Gastrocnemius medialis (tissue), 4 donors: ENCODE results near the gene IFT52. TPM values are rescaled to one million over a fixed set of nuclear protein-coding genes. Genes with fewer than 3 reads are reported as not detected.

Experiments
- ATAC-seq, 2 donors: fragments of 150-250 bp; one replicate each; pipeline ENCODE4 v1.9.1; 2016
- DNase-seq, 2 donors: peaks; one replicate each; pipeline ENCODE4 v3.0.0-alpha.2; 2019
- H3K27ac ChIP-seq, 4 donors: fragments of 200-600 bp; sonication (generic); 1 replicate in 1 of 4; 2 replicates in 3 of 4; pipeline ENCODE4 v1.5.1; 2016 to 2018; ENCODE audit warnings: mild to moderate bottlenecking in 2 of 4, moderate library complexity in 1 of 4
- H3K27me3 ChIP-seq, 3 donors: fragments of 200-600 bp; sonication (generic) in 2 of 3; 1 replicate in 1 of 3; 2 replicates in 2 of 3; pipeline versions ENCODE4 v1.5.1 to v1.6.0; 2016 to 2019; ENCODE audit warnings: mild to moderate bottlenecking in 1 of 3, moderate library complexity in 1 of 3
- H3K36me3 ChIP-seq, 2 donors: fragments of 200-600 bp; sonication (generic) in 1 of 2; one replicate each; pipeline ENCODE4 v1.5.1; 2017 to 2018
- H3K4me1 ChIP-seq, 2 donors: fragments of 200-600 bp; sonication (generic) in 1 of 2; one replicate each; pipeline ENCODE4 v1.5.1; 2016 to 2017; ENCODE audit warnings: mild to moderate bottlenecking in 2 of 2
- H3K4me3 ChIP-seq, 4 donors: fragments of 200-600 bp; sonication (generic) in 3 of 4; 1 replicate in 1 of 4; 2 replicates in 3 of 4; pipeline ENCODE4 v1.5.1; 2016 to 2019; ENCODE audit warnings: mild to moderate bottlenecking in 2 of 4
- H3K9me3 ChIP-seq, 3 donors: fragments of 200-600 bp; sonication (generic) in 2 of 3; 1 replicate in 1 of 3; 2 replicates in 2 of 3; pipeline ENCODE4 v1.5.1; 2016 to 2019
- POLR2A ChIP-seq, 2 donors: fragments of 450-650 bp; IDR thresholded peaks; one replicate each; pipeline ENCODE4 v1.6.1; 2017; ENCODE audit warnings: antibody characterized with exemption in 2 of 2, mild to moderate bottlenecking in 2 of 2, moderate library complexity in 2 of 2
- in situ Hi-C, 4 donors: fragments of 200-750 bp; cut with MboI; loops; one replicate each; pipeline versions ENCODE4 v1.15.0 to v1.8.0; 2017; ENCODE audit warnings: low sequenced_read_pairs in 4 of 4
- intact Hi-C: fragments of 100-400 bp; cut with DNase I; formaldehyde crosslinking; loops from one replicate; pipeline ENCODE4 v1.15.1; 2023; ENCODE audit warnings: low total_unique reads
- total RNA-seq, 4 donors: library from RNA; depleted of rRNA; stranded (reverse); fragments of >200 nt; gene quantifications; one replicate each; pipeline versions ENCODE4 v1.1.0 to v1.2.3, GENCODE V29; 2016
- TF ChIP-seq, protein P1 (sequence below), 5 experiments: fragments of 450-650 bp in 3 of 5; fragments of 200-600 bp in 2 of 5; sonication (generic) in 2 of 5; IDR thresholded peaks in 4 of 5; conservative IDR thresholded peaks in 1 of 5; 1 replicate in 4 of 5; 2 replicates in 1 of 5; pipeline ENCODE4 v1.5.1; 2016 to 2019; ENCODE audit warnings: antibody characterized with exemption in 5 of 5, mild to moderate bottlenecking in 3 of 5, moderate library complexity in 3 of 5

Gene IFT52
- total RNA-seq, 4 donors from 2014 or later: 1.7 to 3.4 (median 2.9) TPM

DNA sequence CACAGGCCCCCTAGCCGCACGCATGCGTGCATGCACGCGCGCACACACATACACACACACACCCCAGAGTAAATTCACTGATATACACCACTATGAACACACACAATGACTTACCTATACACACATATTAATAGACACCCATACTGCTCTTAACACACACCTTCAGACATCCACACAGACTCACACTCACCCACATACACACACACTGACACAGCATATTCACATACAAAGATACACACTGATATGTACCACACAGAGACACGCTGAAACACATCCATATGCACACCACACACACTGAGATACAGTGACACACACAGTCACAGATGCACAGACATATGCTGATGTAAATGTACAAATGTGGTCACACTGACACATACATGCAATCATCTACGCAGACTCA, 26.3 kb upstream of the IFT52 start:
- TF ChIP-seq, protein P1, sequence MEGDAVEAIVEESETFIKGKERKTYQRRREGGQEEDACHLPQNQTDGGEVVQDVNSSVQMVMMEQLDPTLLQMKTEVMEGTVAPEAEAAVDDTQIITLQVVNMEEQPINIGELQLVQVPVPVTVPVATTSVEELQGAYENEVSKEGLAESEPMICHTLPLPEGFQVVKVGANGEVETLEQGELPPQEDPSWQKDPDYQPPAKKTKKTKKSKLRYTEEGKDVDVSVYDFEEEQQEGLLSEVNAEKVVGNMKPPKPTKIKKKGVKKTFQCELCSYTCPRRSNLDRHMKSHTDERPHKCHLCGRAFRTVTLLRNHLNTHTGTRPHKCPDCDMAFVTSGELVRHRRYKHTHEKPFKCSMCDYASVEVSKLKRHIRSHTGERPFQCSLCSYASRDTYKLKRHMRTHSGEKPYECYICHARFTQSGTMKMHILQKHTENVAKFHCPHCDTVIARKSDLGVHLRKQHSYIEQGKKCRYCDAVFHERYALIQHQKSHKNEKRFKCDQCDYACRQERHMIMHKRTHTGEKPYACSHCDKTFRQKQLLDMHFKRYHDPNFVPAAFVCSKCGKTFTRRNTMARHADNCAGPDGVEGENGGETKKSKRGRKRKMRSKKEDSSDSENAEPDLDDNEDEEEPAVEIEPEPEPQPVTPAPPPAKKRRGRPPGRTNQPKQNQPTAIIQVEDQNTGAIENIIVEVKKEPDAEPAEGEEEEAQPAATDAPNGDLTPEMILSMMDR (IDR thresholded peaks at IDR 0.05 in 4 of 5, conservative IDR thresholded peaks at IDR 0.05 in 1 of 5): no peak
- TF ChIP-seq POLR2A (IDR thresholded peaks at IDR 0.05): no peak
- H3K4me3 ChIP-seq: no peak overlapping the region
- no peak overlapping the region for H3K27ac ChIP-seq
- DNase-seq (no peak), ATAC-seq (no peak)
- H3K4me1 ChIP-seq: no peaks in the 10 kb centered on the region
- intact Hi-C loops: no loop called here
- H3K36me3 ChIP-seq: no peaks in the 10 kb centered on the region
- in situ Hi-C loops: no loop called here
- no peaks in the 10 kb centered on the region for H3K9me3 ChIP-seq
- no peaks in the 10 kb centered on the region for H3K27me3 ChIP-seq

- Histone ChIP-seq H3K36me3 (no peaks in the 10 kb centered on the region), H3K9me3 (no peaks in the 10 kb centered on the region), H3K4me3 (no peak overlapping the region), H3K27ac (no peak overlapping the region), H3K27me3 (no peaks in the 10 kb centered on the region), H3K4me1 (no peaks in the 10 kb centered on the region)
- TF ChIP-seq, protein P1 (IDR thresholded peaks at IDR 0.05 in 4 of 5, conservative IDR thresholded peaks at IDR 0.05 in 1 of 5): no peak
- TF ChIP-seq POLR2A (IDR thresholded peaks at IDR 0.05): no peak
- intact Hi-C loops: no loop called here
- in situ Hi-C loops: no loop called here
- no peak for DNase-seq
- ATAC-seq: no peak
Measured at GRCh38 chr20:43564993-43565757, 25.6 kb upstream of the IFT52 start.

DNA sequence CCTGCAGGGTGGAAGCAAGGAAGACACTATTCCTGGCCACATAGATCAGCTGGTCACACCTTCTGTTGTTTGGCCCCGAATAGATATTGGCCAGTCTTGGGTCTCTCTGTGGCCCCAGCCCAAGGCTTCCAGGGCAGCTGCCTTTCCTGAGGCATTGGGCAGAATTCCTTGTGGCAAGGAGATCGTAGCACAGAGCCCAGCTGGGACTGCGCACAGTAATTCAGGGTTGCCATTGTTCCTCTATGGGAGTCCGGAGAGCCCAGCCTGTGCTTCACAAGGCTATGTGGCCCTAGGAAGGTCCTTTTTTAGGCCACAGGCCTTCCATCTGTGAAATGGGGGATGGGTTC, 25.0 kb upstream of the IFT52 start:
- ATAC-seq (no peak), DNase-seq (no peak)
- no peaks in the 10 kb centered on the region for H3K27me3 ChIP-seq
- no peaks in the 10 kb centered on the region for H3K36me3 ChIP-seq
- H3K9me3 ChIP-seq: no peaks in the 10 kb centered on the region
- TF ChIP-seq, protein P1 (IDR thresholded peaks at IDR 0.05 in 4 of 5, conservative IDR thresholded peaks at IDR 0.05 in 1 of 5): no peak
- no peak for TF ChIP-seq POLR2A (IDR thresholded peaks at IDR 0.05)
- H3K27ac ChIP-seq: no peak overlapping the region
- H3K4me3 ChIP-seq: no peak overlapping the region
- no peaks in the 10 kb centered on the region for H3K4me1 ChIP-seq
- intact Hi-C loops (no loop called here), in situ Hi-C loops (no loop called here)

- H3K36me3 ChIP-seq: no peaks in the 10 kb centered on the region
- intact Hi-C loops (no loop called here), in situ Hi-C loops (no loop called here)
- H3K27me3 ChIP-seq: no peaks in the 10 kb centered on the region
- H3K4me3 ChIP-seq: no peak overlapping the region
- H3K9me3 ChIP-seq: no peaks in the 10 kb centered on the region
- ATAC-seq (no peak), DNase-seq (no peak)
- TF ChIP-seq, protein P1 (IDR thresholded peaks at IDR 0.05 in 4 of 5, conservative IDR thresholded peaks at IDR 0.05 in 1 of 5): no peak
- no peak for TF ChIP-seq POLR2A (IDR thresholded peaks at IDR 0.05)
- no peak overlapping the region for H3K27ac ChIP-seq
- H3K4me1 ChIP-seq: no peaks in the 10 kb centered on the region
Measured at GRCh38 chr20:43567477-43567876, 23.3 kb upstream of the IFT52 start.

- ATAC-seq: no peak
- intact Hi-C loops: no loop called here
- Histone ChIP-seq H3K36me3 (no peaks in the 10 kb centered on the region), H3K4me3 (no peak overlapping the region), H3K27ac (no peak overlapping the region), H3K4me1 (no peaks in the 10 kb centered on the region), H3K9me3 (no peaks in the 10 kb centered on the region), H3K27me3 (no peaks in the 10 kb centered on the region)
- in situ Hi-C loops: no loop called here
- TF ChIP-seq, protein P1 (IDR thresholded peaks at IDR 0.05 in 4 of 5, conservative IDR thresholded peaks at IDR 0.05 in 1 of 5): no peak
- no peak for TF ChIP-seq POLR2A (IDR thresholded peaks at IDR 0.05)
- no peak for DNase-seq
Measured at GRCh38 chr20:43568706-43569105, 22.0 kb upstream of the IFT52 start.
